GM19035 (cell line): ENCODE results near the gene CST9.
"Not testable (repeated sequence)": the region's sequence is repeated elsewhere in the genome, so short reads cannot be mapped to it uniquely, and the experiment has no call there.

Source experiments
- ATAC-seq: cut with Tn5 transposase; IDR thresholded peaks from one replicate; pipeline ENCODE4 v1.9.1; 2021; ENCODE audit not compliant: unreplicated experiment

Gene CST9

DNA sequence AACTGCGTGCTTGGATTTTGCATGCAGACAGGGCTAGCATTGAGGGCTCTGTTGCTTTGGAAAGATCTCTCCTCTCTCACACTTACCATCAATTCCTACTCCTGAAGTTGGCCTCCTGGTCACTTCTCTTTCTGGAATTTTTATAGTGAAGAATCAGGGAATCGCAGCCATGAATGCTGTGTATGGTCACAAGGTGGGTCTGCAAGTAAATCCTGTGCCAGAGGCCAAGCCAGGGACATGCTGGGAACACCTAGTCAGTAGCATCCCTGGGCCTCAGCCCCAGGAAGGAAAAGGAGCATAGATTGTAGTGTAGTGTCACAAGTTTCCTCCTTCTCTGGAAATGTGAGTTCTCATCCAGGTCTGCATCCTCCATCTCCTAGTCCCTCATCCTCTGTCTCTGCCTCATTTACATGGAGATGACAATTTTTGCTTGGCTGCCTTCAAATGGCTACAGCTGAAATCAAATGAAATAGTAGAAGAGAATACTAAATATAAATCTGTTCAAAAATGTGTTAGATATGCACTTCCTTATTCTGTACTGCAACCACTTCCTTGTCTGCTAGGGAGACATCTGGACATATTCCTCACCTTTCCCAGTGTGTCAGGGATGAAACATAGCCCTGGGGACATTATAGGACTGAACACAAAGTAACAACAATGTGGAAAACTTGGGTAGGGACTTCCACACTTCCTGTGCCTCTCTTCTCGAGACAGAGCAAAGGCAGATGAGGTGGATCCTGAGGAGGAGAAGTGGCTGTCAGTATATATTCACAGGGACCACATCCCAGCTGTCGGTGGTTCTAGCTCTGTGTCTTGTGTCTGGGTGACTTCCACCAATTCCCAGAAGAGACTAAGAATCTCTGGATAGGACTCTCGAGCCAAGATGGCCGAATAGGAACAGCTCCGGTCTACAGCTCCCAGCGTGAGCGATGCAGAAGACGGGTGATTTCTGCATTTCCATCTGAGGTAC, 17.0 kb downstream of the CST9 start:
- no peak for ATAC-seq

GRCh38 chr20:23587631-23588030, 18.1 kb downstream of the CST9 start:
- no peak for ATAC-seq

DNA sequence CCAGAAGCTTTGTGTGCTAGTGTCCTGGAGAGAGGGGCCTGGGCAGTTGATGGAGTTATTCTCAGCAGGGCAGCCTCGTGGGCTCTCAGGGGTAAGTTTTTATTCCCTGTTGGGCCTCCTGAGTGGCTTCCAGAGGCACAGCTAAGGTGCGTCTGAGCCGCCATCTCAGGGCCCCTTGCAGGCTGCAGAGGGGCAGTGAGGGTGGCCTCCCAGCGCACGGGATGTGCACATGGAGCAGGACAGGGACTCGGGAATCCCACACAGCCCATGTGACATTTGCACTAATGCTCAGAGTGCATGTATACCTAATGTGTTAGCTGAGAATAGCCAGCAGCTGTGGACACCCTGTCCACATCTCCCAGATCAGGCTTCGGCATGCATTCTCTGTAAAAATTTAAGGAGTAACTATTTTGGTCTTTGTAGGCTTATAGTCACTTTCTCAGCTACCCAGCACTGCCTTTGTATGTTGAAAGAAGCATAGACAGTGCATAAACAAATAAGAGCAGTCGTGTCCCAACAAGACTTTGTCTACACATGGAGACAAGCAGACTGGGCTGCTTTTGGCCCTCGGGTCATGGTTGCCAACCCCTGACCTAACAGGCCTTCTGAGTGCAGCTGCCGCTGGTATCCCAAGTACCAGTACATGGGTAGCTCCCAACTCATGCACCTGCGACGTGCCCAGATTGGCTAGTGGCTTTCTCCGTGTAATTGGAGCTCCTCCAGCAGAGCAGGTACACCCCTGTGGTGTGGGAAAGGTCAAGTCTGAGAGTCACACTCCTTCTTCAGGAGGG, 18.8 kb downstream of the CST9 start:
- ATAC-seq = no peak

GRCh38 chr20:23585808-23586734, 19.6 kb downstream of the CST9 start:
- ATAC-seq = no peak

DNA sequence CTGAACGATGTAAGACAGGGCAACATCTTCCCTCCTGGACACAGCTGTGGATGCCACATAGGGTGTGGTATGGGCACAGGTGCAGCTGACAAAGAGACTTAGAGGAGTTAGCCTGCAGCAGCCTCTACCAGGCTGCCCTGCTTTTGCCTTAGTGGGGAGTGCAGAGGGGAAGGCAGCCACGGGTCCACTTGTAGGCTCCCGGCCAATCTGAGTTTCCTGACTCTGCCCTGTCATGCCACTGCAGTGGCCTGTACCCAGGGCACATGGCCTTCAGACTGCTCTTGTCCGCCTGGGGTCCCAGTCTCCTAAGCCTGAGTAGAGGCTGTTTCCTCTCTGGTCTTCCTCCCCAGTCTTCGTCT, 20.3 kb downstream of the CST9 start:
- no peak for ATAC-seq

GRCh38 chr20:23584434-23585199, 21.1 kb downstream of the CST9 start:
- ATAC-seq = no peak

DNA sequence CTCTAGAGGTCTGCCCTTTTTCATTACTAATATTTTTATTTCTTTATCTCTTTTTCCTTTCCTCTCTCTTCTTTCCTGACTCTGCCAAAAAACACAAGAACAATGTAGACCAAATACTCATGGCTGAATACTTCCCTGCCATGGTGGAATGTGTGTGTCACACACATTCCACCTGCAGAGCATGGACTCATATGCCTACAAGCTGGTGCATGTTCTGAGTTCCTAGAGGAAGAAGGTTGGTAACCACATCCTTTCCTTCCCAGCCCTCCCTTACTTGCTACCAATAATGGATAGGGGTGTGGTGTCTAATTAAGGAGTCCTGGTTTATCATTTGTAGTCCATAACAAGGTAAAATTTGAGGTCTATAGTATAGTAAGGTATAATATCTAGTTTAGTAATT, 22.2 kb downstream of the CST9 start:
- no peak for ATAC-seq

- ATAC-seq = no peak
Observed at GRCh38 chr20:23582293-23582692, 23.4 kb downstream of the CST9 start.

GRCh38 chr20:23581833-23582232, 23.9 kb downstream of the CST9 start:
- not testable (repeated sequence) for ATAC-seq

DNA sequence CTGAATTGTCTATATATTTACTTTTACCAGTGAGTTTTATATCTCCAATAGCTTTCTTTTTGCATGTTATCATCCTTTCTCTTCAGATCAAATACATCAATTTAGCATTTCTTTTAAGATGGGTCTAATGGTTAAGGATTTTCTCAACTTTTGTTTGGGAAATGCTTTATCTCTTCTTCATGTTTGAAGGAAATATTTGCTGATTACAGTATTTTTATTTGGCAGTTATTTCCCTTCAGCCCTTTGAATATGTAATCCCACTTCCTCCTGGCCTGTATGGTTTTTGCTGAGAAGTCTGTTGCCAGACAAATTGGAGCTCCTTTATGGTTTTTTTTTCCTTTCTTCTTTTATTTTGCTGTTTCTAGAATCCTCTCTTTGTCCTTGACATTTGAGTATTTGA, 30.7 kb downstream of the CST9 start:
- ATAC-seq = no peak

- no peak for ATAC-seq
Observed at GRCh38 chr20:23570178-23570760, 35.4 kb downstream of the CST9 start.

DNA sequence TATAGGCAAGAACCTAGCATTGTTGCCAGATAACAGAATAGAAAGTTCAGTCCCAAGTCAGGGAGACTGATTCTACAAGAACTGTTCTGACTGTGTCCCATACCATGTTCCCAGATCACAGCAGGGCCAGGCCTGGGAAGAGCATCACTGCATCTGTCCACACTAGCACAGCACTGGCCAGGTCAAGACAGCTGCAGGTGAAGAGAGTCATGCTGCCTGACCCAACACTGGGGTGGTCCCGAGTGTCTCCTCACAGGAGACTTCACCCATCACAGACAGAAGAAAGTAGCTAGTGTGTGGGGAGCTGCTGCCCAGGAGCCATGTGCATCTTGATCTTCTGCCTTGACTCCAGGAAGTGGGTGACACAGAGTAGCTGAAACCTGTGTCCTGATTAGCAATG, 36.1 kb downstream of the CST9 start:
- no peak for ATAC-seq

DNA sequence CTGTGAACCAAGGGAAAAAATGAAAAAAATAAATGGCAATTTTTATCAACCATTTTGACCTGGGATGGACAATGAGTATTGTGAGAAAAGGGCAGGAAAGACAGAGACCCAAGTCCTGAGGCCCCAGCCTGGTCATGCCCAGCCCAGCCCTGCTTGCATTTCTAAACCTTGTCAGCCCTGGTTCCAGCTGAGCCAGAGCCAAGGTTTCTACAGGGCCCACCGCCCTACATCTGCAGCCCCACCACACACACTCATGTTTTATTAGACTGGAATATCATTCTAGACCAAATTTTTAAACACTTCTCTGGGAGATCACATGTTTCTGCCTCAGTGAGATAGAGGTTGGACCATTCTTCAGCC, 36.8 kb downstream of the CST9 start:
- ATAC-seq = no peak

DNA sequence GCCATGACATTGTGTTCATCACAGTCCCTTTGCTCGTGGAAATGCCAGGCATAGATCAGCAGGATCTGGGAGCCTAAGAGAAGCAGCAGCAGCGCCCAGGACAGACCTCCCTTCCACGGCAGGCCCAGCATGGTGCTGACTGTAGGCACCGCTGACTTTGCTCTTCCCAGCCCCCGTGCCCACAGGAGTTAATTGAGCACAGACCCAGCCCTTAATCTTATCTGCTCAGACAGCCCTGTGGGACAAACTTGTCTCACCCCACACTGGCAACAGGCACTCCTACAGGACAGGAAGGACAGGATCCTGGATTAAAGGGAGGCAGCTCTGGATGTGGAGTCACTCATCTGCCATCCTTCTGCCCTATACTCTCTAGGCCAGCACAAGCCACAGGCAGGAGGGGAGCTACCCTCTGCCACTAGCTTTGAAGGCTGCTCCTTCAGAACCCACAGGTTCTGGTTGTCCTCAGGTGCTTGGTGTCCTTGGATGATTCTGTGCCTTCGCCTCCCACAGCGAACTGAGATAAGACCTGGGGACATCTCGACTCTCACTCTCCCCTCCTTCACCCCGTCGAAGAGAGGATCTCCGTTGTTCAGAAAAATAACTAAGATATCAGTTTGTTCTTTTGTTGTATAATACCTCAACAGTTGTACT, 37.3 kb downstream of the CST9 start, which contains the start of gene CST9L:
Gene CST9L (minus strand): TSS at position 165 of the 651 bp plus-strand sequence. CDS start 34 bp downstream, at position 131.
- ATAC-seq = no peak

DNA sequence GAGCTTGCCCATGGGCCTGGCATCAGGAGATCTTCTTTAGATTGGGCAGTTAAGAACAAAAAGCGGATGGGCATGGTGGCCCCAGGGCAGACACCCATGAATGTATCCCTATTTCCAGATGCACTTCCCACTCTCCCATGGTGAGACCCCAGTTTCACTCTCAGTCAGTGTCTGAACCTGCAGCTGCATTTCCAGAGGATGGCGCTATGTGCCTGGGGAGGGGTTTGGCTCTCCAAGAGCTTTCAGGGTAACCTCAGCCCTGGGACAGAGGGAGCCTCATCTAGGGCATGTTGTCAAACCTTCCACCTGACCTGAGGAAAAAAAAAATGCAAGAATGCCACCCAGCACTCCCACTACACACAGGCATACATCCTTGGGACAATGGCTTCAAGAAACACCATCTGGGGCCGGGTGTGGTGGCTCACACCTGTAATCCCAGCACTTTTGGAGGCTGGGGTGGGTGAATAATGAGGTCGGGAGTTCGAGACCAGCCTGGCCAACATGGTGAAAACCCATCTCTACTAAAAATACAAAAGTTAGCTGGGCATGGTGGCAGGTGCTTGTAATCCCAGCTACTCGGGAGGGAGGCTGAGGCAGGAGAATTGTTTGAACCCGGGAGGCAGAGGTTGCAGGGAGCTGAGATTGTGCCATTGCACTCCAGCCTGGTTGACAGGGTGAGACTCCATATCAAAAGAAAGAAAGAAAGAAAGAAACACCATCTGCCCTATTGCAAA, 39.4 kb downstream of the CST9 start:
- no peak for ATAC-seq

DNA sequence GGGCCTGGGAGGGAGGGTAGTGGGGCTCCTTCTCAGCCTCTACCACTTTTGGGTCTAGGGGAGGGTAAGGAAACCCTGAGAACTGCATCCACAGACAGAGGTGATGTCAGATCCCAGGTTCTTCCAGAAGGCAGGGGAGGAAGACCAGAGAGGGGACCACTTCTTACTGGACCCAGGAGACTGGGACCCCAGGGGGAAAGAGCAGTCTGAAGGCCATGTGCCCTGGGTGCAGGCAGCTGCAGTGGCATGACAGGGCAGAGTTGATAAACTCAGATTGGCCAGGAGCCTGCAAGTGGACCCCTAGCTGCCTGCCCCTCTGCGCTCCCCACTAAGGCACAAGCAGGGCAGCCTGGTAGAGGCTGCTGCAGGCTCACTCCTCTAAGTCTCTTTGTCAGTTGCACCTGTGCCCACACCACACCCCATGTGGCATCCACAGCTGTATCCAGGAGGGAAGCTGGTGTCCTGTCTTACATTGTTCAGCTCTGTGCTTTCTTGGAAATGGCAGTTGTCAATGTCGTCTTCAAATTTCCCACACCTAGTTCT, 40.1 kb downstream of the CST9 start:
- no peak for ATAC-seq

GRCh38 chr20:23564927-23565326, 40.8 kb downstream of the CST9 start:
- no peak for ATAC-seq

- no peak for ATAC-seq
Observed at GRCh38 chr20:23562721-23563342, 42.9 kb downstream of the CST9 start.
